ENCODE results near the gene KRTAP5-2. TPM values are rescaled to one million over a fixed set of nuclear protein-coding genes. Genes with fewer than 3 reads are reported as not detected.

The KRTAP5-2 gene
- total RNA-seq, 4 donors from 2014 or later = not detected

DNA sequence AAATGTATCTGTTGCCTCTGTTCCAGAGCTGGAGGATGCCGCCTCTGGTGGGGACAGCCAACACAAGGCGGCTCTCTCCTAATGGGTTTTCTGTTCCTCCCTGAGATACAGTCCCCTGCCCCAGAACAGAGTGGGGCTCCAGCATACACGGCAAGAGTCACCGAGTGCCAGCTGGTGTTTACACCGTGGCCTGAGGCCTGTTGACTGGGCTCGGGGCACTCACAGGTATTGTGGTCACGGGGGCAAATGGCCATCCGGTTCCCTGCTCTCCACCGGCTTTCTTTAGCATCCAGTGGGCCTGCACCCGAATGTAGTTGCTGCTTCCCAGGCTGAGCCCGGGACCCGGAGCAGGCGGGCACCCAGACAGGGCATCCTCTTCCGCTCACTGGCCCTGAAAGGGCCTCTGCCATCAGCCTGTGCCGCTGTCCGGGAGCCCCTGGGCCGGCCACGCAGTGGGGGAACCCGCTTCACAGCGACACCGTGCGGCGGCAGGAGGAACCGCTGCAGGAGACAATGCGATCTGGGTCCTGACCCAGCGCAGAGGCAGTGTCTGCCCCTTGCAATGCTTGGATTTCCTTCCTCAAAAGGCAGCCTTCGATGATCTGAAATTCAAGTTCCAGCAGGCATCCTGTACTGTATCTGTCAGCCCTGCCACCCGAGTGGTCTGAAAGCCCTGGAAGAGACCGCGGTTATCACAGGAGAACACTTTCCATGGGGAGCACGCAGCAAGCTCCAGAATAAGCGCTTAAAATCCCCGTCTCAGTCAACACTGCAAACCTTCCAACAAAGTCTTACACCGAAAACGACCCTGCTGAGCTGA lies 30.6 kb upstream of the KRTAP5-2 start:
- Histone ChIP-seq H3K9me3 (no peaks in the 10 kb centered on the region), H3K36me3 (no peaks in the 10 kb centered on the region), H3K4me3 (no peak overlapping the region), H3K27me3 (peaks cover 0 to 45% of the 10 kb centered on the region in 2 donors), H3K27ac (no peak overlapping the region), H3K4me1 (no peaks in the 10 kb centered on the region)
- 28 to 34% methylated on average over 19 to 26 of the region's 35 CpGs for WGBS, 2 donors
- peak in 1 of 2 donors; percentile 25 for DNase-seq (ENCODE audit: low spot score in 2 of 2)
- TF ChIP-seq POLR2A (IDR thresholded peaks at IDR 0.05) = no peak
- TF ChIP-seq, protein P1, sequence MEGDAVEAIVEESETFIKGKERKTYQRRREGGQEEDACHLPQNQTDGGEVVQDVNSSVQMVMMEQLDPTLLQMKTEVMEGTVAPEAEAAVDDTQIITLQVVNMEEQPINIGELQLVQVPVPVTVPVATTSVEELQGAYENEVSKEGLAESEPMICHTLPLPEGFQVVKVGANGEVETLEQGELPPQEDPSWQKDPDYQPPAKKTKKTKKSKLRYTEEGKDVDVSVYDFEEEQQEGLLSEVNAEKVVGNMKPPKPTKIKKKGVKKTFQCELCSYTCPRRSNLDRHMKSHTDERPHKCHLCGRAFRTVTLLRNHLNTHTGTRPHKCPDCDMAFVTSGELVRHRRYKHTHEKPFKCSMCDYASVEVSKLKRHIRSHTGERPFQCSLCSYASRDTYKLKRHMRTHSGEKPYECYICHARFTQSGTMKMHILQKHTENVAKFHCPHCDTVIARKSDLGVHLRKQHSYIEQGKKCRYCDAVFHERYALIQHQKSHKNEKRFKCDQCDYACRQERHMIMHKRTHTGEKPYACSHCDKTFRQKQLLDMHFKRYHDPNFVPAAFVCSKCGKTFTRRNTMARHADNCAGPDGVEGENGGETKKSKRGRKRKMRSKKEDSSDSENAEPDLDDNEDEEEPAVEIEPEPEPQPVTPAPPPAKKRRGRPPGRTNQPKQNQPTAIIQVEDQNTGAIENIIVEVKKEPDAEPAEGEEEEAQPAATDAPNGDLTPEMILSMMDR (IDR thresholded peaks at IDR 0.05) = peak; percentile 56 to 79 (median 74)

GRCh38 chr11:1625541-1625940 lies 27.4 kb upstream of the KRTAP5-2 start:
- WGBS, 2 donors = 84 to 89% methylated on average over 12 to 13 of the region's 13 CpGs
- DNase-seq (ENCODE audit: low spot score in 2 of 2) = no peak
- no peak overlapping the region for H3K27ac ChIP-seq
- no peak overlapping the region for H3K4me3 ChIP-seq
- peaks cover 0 to 23% of the 10 kb centered on the region in 2 donors for H3K27me3 ChIP-seq
- no peaks in the 10 kb centered on the region for H3K36me3 ChIP-seq
- TF ChIP-seq, protein P1 (IDR thresholded peaks at IDR 0.05) = no peak
- TF ChIP-seq POLR2A (IDR thresholded peaks at IDR 0.05) (no peak), EP300 (IDR thresholded peaks at IDR 0.05) (no peak)
- H3K4me1 ChIP-seq = no peaks in the 10 kb centered on the region
- H3K9me3 ChIP-seq = no peaks in the 10 kb centered on the region

GRCh38 chr11:1624621-1625020 lies 26.5 kb upstream of the KRTAP5-2 start:
- no peak for DNase-seq (ENCODE audit: low spot score in 2 of 2)
- Histone ChIP-seq H3K27me3 (peaks cover 0 to 18% of the 10 kb centered on the region in 2 donors), H3K27ac (no peak overlapping the region), H3K9me3 (no peaks in the 10 kb centered on the region), H3K36me3 (no peaks in the 10 kb centered on the region), H3K4me3 (no peak overlapping the region), H3K4me1 (no peaks in the 10 kb centered on the region)
- 72% methylated on average over 16 of the region's 16 CpGs for WGBS, 2 donors
- TF ChIP-seq, protein P1 (IDR thresholded peaks at IDR 0.05) = no peak
- TF ChIP-seq EP300 (IDR thresholded peaks at IDR 0.05) = no peak
- no peak for TF ChIP-seq POLR2A (IDR thresholded peaks at IDR 0.05)

- no peak overlapping the region for H3K4me3 ChIP-seq
- H3K4me1 ChIP-seq = no peaks in the 10 kb centered on the region
- no peaks in the 10 kb centered on the region for H3K9me3 ChIP-seq
- peaks cover 0 to 13% of the 10 kb centered on the region in 2 donors for H3K27me3 ChIP-seq
- DNase-seq (ENCODE audit: low spot score in 2 of 2) = no peak
- TF ChIP-seq EP300 (IDR thresholded peaks at IDR 0.05) (no peak), POLR2A (IDR thresholded peaks at IDR 0.05) (no peak)
- TF ChIP-seq, protein P1 (IDR thresholded peaks at IDR 0.05) = no peak
- H3K27ac ChIP-seq = no peak overlapping the region
- 87 to 91% methylated on average over 9 of the region's 9 CpGs for WGBS, 2 donors
- H3K36me3 ChIP-seq = no peaks in the 10 kb centered on the region
Observed at GRCh38 chr11:1623716-1624115, 25.6 kb upstream of the KRTAP5-2 start.

- Histone ChIP-seq H3K36me3 (no peaks in the 10 kb centered on the region), H3K4me1 (no peaks in the 10 kb centered on the region), H3K27me3 (peaks cover 0 to 16% of the 10 kb centered on the region in 2 donors), H3K27ac (no peak within 1 kb of the TSS), H3K9me3 (peaks cover 0 to 4% (median 0%) of the 10 kb centered on the region in 4 donors), H3K4me3 (no peak within 1 kb of the TSS)
- DNase-seq (ENCODE audit: low spot score in 2 of 2) = no peak
- WGBS, 2 donors = 60 to 70% methylated on average over 1 of the region's 1 CpG
- TF ChIP-seq, protein P1 (IDR thresholded peaks at IDR 0.05) = no peak
- no peak for TF ChIP-seq POLR2A (IDR thresholded peaks at IDR 0.05)
- TF ChIP-seq EP300 (IDR thresholded peaks at IDR 0.05) = no peak
Observed at GRCh38 chr11:1622086-1622485, 24.0 kb upstream of the KRTAP5-2 start, which contains the start of gene KRTAP5-4. KRTAP5-4 (minus strand) TSS chr11:1622138; CDS start chr11:1622093, 45 bp downstream.
